Forelimb muscle (tissue), 1 donor: ENCODE data around the gene OR5D16. TPM values are rescaled to one million over a fixed set of nuclear protein-coding genes. Genes with fewer than 3 reads are reported as not detected.
"Not testable (repeated sequence)": the region's sequence is repeated elsewhere in the genome, so short reads cannot be mapped to it uniquely, and the experiment has no call there.

Experiments used
- DNase-seq: peaks from one replicate; pipeline ENCODE4 v3.0.0-alpha.2; 2013; ENCODE audit warnings: low read depth
- polyA plus RNA-seq: library from polyadenylated mRNA; unstranded; fragments of 120-200 nt; gene quantifications from one replicate; pipeline ENCODE4 v1.2.1, GENCODE V29; 2013; ENCODE audit not compliant: insufficient read length

Gene OR5D16
- not detected for polyA plus RNA-seq

DNA sequence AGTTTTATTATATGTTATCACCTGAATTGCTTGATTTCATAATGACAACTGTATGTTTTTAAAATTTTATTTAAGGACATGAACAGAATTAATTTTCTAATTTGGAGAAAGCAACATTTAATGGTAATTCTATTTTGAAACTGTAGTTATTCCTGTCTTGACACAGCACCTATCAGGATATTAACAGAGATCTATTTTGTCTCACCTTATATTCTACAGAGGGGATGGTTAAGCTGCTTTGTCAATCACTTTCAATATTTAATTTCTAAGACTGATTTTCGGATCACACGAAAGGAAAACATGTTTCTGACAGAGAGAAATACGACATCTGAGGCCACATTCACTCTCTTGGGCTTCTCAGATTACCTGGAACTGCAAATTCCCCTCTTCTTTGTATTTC, at the start of gene OR5D16:
Gene OR5D16 (plus strand): TSS at position 301 of the 400 bp plus-strand sequence. CDS start 0 bp downstream, at position 301.
- no peak for DNase-seq

GRCh38 chr11:55791606-55792005, 46.9 kb upstream of the OR5D16 start:
- no peak for DNase-seq

DNA sequence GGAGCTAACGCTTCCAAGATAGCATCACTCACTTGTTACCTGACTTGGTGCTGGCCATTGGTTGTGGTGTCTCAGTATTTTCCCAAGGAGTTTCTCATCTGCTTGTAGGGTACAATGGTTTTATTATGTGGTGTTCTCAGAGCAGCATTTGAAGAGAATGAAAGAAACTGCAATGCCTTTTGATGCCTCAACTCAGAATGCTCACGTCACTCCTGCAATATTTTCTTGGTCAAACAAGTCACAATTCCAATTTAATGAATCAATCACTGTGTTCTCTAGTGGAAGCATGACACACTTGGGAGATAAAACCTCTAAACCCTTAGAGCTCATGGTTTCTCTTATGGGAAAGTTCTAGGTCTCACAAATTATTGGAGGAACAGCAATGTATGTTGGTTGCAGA, 45.2 kb upstream of the OR5D16 start:
- no peak for DNase-seq

DNA sequence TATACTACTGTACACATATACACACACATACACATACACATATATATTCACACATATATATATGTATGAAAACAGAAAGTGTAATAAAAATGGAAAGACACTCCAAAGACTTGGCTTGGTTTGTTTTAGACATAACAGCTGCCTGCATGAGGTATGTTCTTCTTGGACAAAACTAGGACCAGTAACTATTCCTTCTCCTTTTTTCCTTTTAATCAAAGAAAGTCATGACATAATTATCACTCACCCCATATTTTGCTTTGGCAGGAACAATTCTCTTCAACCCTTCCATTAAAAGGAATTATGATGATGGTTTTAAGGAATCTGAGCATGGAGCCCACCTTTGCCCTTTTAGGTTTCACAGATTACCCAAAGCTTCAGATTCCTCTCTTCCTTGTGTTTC, 43.3 kb upstream of the OR5D16 start, which contains the start of gene OR5D14:
Gene OR5D14 (plus strand): TSS at position 301 of the 400 bp plus-strand sequence. CDS start 0 bp downstream, at position 301.
- no peak for DNase-seq

- DNase-seq, result no peak
These were observed 32.3 kb upstream of the OR5D16 start for GRCh38 chr11:55806248-55806647.

DNA sequence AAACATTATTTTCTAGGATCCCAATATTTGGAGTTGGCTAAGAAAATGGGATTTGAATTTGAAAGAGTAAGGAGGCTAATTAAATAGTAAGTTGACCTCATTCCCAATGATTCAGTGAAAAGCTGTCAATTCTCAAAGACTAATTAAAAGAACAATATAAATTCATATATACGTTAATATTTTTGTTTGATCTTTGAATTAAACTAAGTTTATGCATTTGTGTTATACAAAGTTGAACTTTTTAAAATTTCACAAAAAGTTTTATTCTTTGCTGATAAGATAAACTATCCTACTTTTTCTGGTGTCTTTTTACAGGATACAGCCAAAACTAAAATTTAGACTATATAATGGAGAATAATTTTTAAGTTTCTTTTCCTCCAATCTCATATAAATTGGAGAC, 27.5 kb upstream of the OR5D16 start, which contains the start of gene OR5L1:
Gene OR5L1 (plus strand): TSS at position 301 of the 400 bp plus-strand sequence. CDS start 100 bp downstream, outside the sequence.
- no peak for DNase-seq

- DNase-seq, result no peak
These were observed 19.2 kb upstream of the OR5D16 start, which contains the start of gene OR5D18 for GRCh38 chr11:55819330-55819729. Gene OR5D18 (plus strand): TSS chr11:55819630. CDS start chr11:55819630, 0 bp downstream.

DNA sequence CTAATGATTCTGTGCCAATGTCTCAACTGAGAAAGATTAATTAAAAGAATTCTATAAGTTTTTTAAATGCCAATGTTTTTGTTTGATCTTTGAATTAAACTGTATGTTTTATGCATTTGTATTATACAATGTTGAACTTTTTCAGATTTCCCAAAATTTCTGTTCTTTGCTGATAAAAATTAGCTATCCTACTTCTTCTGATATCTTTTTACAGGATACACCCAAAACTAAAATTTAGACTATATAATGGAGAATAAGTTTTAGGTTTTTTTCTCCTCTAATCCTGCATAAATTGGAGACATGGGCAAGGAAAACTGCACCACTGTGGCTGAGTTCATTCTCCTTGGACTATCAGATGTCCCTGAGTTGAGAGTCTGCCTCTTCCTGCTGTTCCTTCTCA, 11.6 kb upstream of the OR5D16 start, which contains the start of gene OR5L2:
Gene OR5L2 (plus strand): TSS at position 301 of the 400 bp plus-strand sequence. CDS start 0 bp downstream, at position 301.
- no peak for DNase-seq

DNA sequence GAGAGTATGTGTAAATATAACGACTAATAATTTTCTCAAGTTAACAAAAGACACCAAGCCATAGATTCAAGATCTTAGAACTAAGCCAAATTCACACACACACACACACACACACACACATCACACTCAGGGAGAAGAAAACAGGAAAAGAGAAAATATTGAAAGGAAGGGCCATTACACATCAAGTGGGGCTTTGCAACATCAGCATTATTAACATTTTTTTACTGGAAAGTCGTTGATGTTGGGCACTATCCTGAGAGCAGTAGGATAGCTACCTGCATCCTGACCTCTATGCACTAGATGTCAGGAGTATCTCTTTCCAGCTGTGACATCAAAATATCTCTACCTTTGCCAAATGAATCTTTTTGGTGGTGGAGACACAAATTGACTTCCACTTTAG, 8.9 kb downstream of the OR5D16 start:
- DNase-seq, result no peak

DNA sequence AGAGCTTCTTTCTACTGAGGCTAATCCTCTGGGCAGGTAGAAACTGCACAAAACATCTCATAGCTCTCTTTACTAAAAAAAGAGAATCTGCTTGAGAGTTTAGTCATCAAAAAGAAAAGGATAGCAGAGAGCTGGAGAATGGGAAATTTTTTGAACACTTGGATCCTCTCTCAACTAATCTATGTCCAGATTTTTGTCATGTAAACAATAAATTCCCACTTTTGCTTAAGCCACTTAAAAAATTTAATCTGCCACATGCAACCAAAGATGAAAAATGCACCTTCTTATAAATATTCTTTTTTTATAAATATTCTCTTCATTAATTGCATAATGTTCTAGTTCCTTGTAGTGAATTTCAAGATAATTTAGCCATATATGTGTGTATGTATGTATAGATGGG, 10.5 kb downstream of the OR5D16 start:
- DNase-seq, result no peak

DNA sequence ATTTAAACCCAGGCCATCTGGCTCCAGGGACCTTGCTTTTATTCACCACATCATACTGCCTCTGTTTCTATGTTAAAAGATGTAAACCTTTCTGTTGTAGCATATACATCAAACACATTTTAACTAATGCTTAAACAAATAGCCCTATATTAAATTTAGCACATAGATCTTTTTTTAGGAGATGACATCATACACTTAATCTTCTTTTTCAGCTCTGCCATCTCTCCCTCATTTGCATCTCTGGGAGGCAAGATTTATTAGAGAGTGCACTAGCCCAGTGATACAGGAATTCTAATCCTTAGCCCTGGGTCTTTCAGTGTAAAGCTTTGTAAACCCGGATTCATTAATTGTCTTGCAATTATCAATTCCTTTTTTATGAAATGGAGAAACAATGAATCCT, 13.6 kb downstream of the OR5D16 start:
- no peak for DNase-seq

- DNase-seq, result no peak
These were observed 16.2 kb downstream of the OR5D16 start for GRCh38 chr11:55854704-55855103.

- DNase-seq, result not testable (repeated sequence)
These were observed 28.8 kb downstream of the OR5D16 start for GRCh38 chr11:55867354-55867753.

DNA sequence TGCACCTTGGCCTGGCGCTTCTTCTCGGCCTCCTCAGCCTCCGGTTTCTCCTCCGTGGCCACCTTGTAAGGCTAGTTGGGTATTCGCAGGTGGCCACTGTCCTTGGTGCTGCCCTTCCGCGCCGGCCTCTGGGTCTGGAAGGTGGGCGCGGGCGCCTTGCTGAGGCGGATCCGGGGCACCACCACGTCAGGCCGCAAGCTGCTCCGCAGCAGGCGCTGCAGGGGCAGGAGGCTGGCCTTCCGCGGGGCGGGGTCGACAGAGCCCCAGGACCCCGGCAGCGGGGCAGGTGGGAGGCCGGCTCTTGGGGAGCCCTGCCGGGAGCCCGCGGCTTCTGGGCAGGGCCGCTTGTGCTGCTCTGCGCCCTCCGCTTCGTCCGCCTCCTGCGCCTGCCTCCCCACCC, 34.2 kb downstream of the OR5D16 start:
- not testable (repeated sequence) for DNase-seq

DNA sequence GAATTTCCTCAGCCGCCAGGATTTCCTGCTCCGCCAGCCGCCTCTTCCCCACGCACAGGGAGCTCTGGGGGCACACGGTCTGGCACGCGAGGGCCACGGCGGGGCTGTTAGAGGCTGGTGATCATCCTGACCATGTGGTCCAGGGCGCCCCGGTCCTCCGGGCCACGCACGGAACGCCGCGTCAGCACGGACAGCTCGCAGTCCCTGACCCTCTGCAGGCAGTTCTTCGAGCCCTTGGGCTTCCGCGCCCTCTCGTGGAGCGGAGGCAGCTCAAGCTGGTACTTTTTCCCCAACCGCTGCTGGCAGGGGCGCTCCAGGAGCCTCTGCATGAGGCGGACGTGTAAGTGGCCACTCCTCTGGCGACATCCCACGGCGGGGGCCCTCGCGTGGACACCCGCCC, 34.6 kb downstream of the OR5D16 start:
- DNase-seq, result not testable (repeated sequence)

DNA sequence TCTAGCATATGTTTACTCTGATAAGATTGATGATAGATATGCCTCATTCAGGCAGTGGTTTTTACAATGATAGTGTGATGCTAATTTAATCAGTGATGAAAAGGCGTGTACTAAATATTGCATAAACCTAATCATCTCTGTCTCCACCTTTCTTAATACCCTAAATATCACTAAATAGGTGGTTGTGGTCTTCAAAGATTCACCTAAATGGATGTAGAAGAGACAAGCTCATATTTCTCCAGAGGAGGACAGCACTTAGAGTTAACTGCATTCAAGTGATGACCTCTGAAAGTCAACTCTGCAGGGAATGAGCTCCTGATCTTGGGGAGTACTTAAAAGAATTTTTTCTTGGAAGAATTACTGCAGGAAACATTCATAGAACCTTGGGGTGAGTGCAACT, 44.4 kb downstream of the OR5D16 start, which contains the start of gene TRIM51:
Gene TRIM51 (plus strand): TSS at position 301 of the 400 bp plus-strand sequence. CDS start 2,132 bp downstream, outside the sequence.
- DNase-seq, result not testable (repeated sequence)

- not testable (repeated sequence) for DNase-seq
These were observed 46.4 kb downstream of the OR5D16 start for GRCh38 chr11:55884995-55885394.

DNA sequence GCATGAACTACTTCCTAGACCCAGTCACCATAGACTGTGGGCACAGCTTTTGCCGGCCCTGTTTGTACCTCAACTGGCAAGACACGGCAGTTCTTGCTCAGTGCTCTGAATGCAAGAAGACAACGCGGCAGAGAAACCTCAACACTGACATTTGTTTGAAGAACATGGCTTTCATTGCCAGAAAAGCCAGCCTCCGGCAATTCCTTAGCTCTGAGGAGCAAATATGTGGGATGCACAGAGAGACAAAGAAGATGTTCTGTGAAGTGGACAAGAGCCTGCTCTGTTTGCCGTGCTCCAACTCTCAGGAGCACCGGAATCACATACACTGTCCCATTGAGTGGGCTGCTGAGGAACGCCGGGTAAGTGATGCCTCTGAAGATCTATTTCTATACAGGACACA, 46.9 kb downstream of the OR5D16 start:
- not testable (repeated sequence) for DNase-seq

Other genes with a start within 250 kb of the OR5D16 start
- gene OR4C11, start 231.1 kb upstream of the OR5D16 start, polyA plus RNA-seq, result not detected
- gene OR4P4, start 203.6 kb upstream of the OR5D16 start, polyA plus RNA-seq, result not detected
- gene OR4S2, start 190.4 kb upstream of the OR5D16 start, polyA plus RNA-seq, result not detected
- not detected for gene OR4C6, start 176.6 kb upstream of the OR5D16 start, polyA plus RNA-seq
- gene OR5D13, start 65.3 kb upstream of the OR5D16 start, polyA plus RNA-seq, result not detected
- gene OR5D14, start 43.2 kb upstream of the OR5D16 start, polyA plus RNA-seq, result not detected
- not detected for gene OR5L1, start 27.4 kb upstream of the OR5D16 start, polyA plus RNA-seq
- gene OR5D18, start 19.1 kb upstream of the OR5D16 start, polyA plus RNA-seq, result not detected
- gene OR5L2, start 11.5 kb upstream of the OR5D16 start, polyA plus RNA-seq, result not detected
- not detected for gene TRIM51, start 44.5 kb downstream of the OR5D16 start, polyA plus RNA-seq
- gene OR5W2, start 75.8 kb downstream of the OR5D16 start, polyA plus RNA-seq, result not detected
- not detected for gene OR5I1, start 97.6 kb downstream of the OR5D16 start, polyA plus RNA-seq
- gene OR10AG1, start 131.2 kb downstream of the OR5D16 start, polyA plus RNA-seq, result not detected
- not detected for gene OR5F1, start 155.9 kb downstream of the OR5D16 start, polyA plus RNA-seq
- gene OR5AS1, start 188.9 kb downstream of the OR5D16 start, polyA plus RNA-seq, result 0.01 TPM